HFF-Myc (cell line): ENCODE data around the gene CCN2.

Experiments used
- DNase-seq: peaks from one replicate; pipeline ENCODE4 v3.0.0-alpha.2; 2011; ENCODE audit warnings: low read depth; ENCODE audit errors: extremely low read depth
- H3K4me3 ChIP-seq: replicated peaks from 2 replicates; pipeline ENCODE4 v1.5.1; 2011; ENCODE audit warnings: low read depth, mild to moderate bottlenecking, control low read depth, low read length
- CTCF ChIP-seq: IDR thresholded peaks from 2 replicates; pipeline ENCODE4 v1.5.1; 2012; ENCODE audit warnings: mild to moderate bottlenecking, low read depth, low read length, control low read depth; ENCODE audit errors: missing control alignments

CCN2 gene

GRCh38 chr6:131929976-131930375, 21.2 kb downstream of the CCN2 start:
- TF ChIP-seq CTCF: no peak
- no peak for DNase-seq

DNA sequence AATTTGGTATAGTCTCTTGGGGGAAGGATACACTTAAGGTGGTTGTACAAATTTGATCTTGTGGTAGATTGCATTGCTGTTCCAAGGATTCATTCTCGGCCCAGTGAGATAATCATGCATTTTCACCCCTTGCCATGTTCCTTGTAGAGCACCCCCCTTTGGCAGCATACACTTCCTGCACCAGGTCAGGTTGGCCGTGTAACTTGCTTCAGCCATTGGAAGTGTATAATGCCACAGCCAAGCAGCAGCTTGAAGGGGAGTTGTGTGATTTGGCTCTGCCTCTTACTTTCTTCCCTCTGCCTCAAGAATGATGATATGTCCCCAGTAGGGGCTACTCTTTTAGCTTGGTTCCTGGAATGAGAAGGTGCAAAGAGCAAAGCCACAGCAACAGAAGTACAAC, 21.9 kb downstream of the CCN2 start:
- no peak overlapping the region for H3K4me3 ChIP-seq
- no peak for DNase-seq
- TF ChIP-seq CTCF: no peak

More at GRCh38 chr6:131929976-131930375, 21.2 kb downstream of the CCN2 start:
- H3K4me3 ChIP-seq: no peak overlapping the region

- peak; percentile 39 for TF ChIP-seq CTCF
- DNase-seq: no peak
- no peak overlapping the region for H3K4me3 ChIP-seq
Measured at GRCh38 chr6:131924881-131925474, 26.2 kb downstream of the CCN2 start.

DNA sequence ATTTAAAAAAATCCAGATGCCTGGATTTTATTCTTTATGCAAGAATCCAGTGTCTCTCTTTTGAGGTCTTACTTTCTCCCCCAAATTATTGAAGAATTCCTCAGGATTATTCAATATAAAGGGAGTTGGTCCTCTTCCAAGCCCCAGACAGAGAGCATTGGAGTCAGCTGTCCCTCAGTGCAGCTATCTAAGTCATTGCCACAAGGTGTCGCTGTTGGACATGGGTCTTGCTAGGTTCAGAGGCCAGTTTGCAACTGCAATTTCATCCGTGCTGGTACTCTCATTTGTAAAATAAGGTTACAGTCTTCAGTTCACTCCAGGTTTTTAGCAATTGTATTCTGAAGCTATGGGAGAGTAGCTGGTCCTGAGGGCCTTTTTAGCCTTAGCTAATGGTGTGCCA, 27.8 kb downstream of the CCN2 start:
- no peak overlapping the region for H3K4me3 ChIP-seq
- peak; percentile 72 for DNase-seq
- TF ChIP-seq CTCF: peak; percentile 78

- H3K4me3 ChIP-seq: no peak overlapping the region
- TF ChIP-seq CTCF: no peak
- no peak for DNase-seq
Measured at GRCh38 chr6:131920656-131921055, 30.5 kb downstream of the CCN2 start.

DNA sequence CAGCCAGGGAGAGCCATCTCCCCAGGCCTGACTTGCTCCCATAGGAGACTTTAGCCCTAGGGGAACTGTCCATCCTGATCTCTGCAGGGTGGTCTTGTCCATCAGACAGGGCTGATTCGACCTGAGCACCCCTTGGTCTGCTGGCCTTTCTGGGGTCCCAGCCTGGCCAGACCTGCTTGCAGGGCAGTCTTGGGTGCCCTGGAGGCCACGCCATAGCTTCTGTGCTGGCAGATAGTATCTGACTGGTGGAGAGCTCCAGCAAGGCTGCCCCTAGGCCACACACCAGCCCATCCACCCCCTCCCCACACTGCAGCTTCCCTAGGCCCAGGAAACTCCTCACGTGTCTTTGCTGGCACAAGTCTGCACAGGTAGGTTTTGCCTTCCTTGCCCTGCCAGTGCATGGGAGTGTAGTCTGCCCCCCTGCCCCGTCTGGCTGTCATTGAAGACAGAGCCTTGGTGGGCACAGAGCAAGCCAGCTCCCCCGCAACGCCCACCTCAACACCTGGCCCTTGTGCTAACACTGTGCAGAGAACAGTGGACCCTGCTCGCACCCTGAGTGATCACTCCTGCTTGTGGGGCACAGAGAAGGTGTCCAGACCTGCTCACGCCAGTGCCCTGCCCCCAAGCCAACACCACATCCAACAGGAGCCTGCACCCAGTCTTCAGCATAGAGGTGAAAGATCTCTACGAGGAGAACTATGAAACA, 32.4 kb downstream of the CCN2 start:
- no peak overlapping the region for H3K4me3 ChIP-seq
- no peak for TF ChIP-seq CTCF
- no peak for DNase-seq
